ENCODE data around the gene SMIM45.

The SMIM45 gene

GRCh38 chr22:41922940-41923594 is 28.9 kb upstream of the SMIM45 start:
- Histone ChIP-seq H4K8ac (ENCODE audit: low read depth in 2 of 2, low read length in 2 of 2) (no peak overlapping the region), H2BK15ac (ENCODE audit: low read depth, low read length) (no peak overlapping the region), H2AK5ac (ENCODE audit: low read depth, low read length) (no peak overlapping the region), H2AK9ac (replicated peaks; ENCODE audit: low read depth, low read length, poor library complexity) (no peak overlapping the region), H3K18ac (ENCODE audit: low read depth, low read length) (no peak overlapping the region), H3K4ac (ENCODE audit: low read depth, low read length) (no peak overlapping the region), H3K23ac (ENCODE audit: low read depth, low read length) (no peak overlapping the region), H3K14ac (replicated peaks; ENCODE audit: low read depth, low read length) (no peak overlapping the region), H3K9me1 (ENCODE audit: insufficient read depth, low read length) (no peaks in the 10 kb centered on the region; the same call in 1 of the 2 replicates), H3K27ac (ENCODE audit: insufficient read depth, low read length) (no peak overlapping the region), H3K4me3 (ENCODE audit: insufficient read depth, low read depth, low read length) (no peak overlapping the region), H3K36me3 (ENCODE audit: control insufficient read depth, insufficient read depth, low read length) (no peaks in the 10 kb centered on the region), H2BK20ac (ENCODE audit: low read depth, low read length) (no peak overlapping the region), H3K79me1 (ENCODE audit: low read depth in 1 of 2, low read length in 2 of 2) (no peaks in the 10 kb centered on the region), H3K4me2 (ENCODE audit: low read depth, low read length) (no peak overlapping the region), H3K27me3 (ENCODE audit: control insufficient read depth, insufficient read depth, low read length) (peaks cover 23% of the 10 kb centered on the region), H2BK5ac (ENCODE audit: low read depth, low read length, poor library complexity, severe bottlenecking) (no peak overlapping the region), H4K20me1 (ENCODE audit: insufficient read depth, low read length) (no peaks in the 10 kb centered on the region), H2AFZ (replicated peaks; ENCODE audit: low read length, poor library complexity) (no peak overlapping the region), H3K9ac (ENCODE audit: low read depth, low read length) (no peak overlapping the region), H4K91ac (ENCODE audit: insufficient read depth, low read depth, low read length) (no peak overlapping the region), H4K5ac (ENCODE audit: low read depth, low read length) (no peak overlapping the region), H3K56ac (ENCODE audit: extremely low read depth, insufficient read depth, low read length) (no peak overlapping the region), H3K9me3 (ENCODE audit: control insufficient read depth, insufficient read depth, low read length) (no peaks in the 10 kb centered on the region), H3K4me1 (ENCODE audit: control insufficient read depth, insufficient read depth, low read length) (no peaks in the 10 kb centered on the region), H2BK120ac (ENCODE audit: low read depth, low read length) (no peak overlapping the region)
- dilution Hi-C loops (cut with HindIII; ENCODE audit: low sequenced_read_pairs, unreplicated experiment) (no loop called here), intact Hi-C loops (cut with micrococcal nuclease) (no loop called here), in situ Hi-C loops (cut with MboI; ENCODE audit: low sequenced_read_pairs) (no loop called here)
- ATAC-seq (ENCODE audit: low read depth) (no peak), DNase-seq (no peak)
- no peak for TF ChIP-seq FOS (IDR thresholded peaks at IDR 0.05; ENCODE audit: low read depth, low read length)
- no peak for TF ChIP-seq CTCF (conservative IDR thresholded peaks at IDR 0.05; ENCODE audit: low read depth, low read length)
- no peak for TF ChIP-seq POLR2A (IDR thresholded peaks at IDR 0.05; ENCODE audit: low read depth, low read length)
- no peak for TF ChIP-seq MXI1 (IDR thresholded peaks at IDR 0.05; ENCODE audit: borderline replicate concordance, low read depth, low read length)
- TF ChIP-seq RCOR1 (IDR thresholded peaks at IDR 0.05; ENCODE audit: insufficient replicate concordance, low read length), result no peak
- TF ChIP-seq NFE2L2 (IDR thresholded peaks at IDR 0.05; ENCODE audit: low read depth, low read length), result no peak
- no peak for TF ChIP-seq ELK1 (IDR thresholded peaks at IDR 0.05; ENCODE audit: borderline replicate concordance, low read depth, low read length)
- TF ChIP-seq BHLHE40 (IDR thresholded peaks at IDR 0.05; ENCODE audit: low read depth, low read length), result no peak
- TF ChIP-seq USF2 (IDR thresholded peaks at IDR 0.05; ENCODE audit: low read depth, low read length), result no peak
- TF ChIP-seq CEBPB (IDR thresholded peaks at IDR 0.05; ENCODE audit: low read depth, low read length), result no peak
- no peak for TF ChIP-seq RAD21 (IDR thresholded peaks at IDR 0.05; ENCODE audit: low read length)
- TF ChIP-seq SMC3 (IDR thresholded peaks at IDR 0.05; ENCODE audit: low read depth, low read length), result no peak
- no peak for TF ChIP-seq CHD1 (IDR thresholded peaks at IDR 0.05; ENCODE audit: low read depth, low read length)
- TF ChIP-seq MAZ (IDR thresholded peaks at IDR 0.05; ENCODE audit: borderline replicate concordance, low read depth, low read length), result no peak
- no peak for TF ChIP-seq MAFK (IDR thresholded peaks at IDR 0.05; ENCODE audit: low read depth, low read length)
- no peak for TF ChIP-seq RFX5 (IDR thresholded peaks at IDR 0.05; ENCODE audit: low read depth, low read length)
- ChIA-PET CTCF (interaction anchor here (1.3 kb wide), 1 partner anchor 18 kb away, joined by 3 read pairs; no protein-coding TSS in a partner anchor), POLR2A (ENCODE audit: unreplicated experiment) (no interaction called here)
- 83% methylated on average over 1 of the region's 4 CpGs; no CpG with 5 or more reads in 1 of the 2 experiments for WGBS, 2 experiments (ENCODE audit: extremely low coverage in 2 of 2, insufficient read length in 1 of 2)
- no TSS peak for BruUV-seq (replicated peaks)

Data from IMR-90 (cell line).